OCI-LY1 (cell line): ENCODE data around the gene RARG.

Source experiments
- H2AFZ ChIP-seq: fragments of 200-600 bp; sonication (generic), shearing (Covaris generic); 2 replicates; pipeline ENCODE4 v1.6.0; 2014; ENCODE audit warnings: antibody characterized with exemption, mild to moderate bottlenecking, low read length
- H3F3A ChIP-seq: fragments of 200-600 bp; sonication (generic), shearing (Covaris generic); 2 replicates; pipeline ENCODE4 v1.6.0; 2014; ENCODE audit warnings: mild to moderate bottlenecking, antibody characterized with exemption, low read length, moderate library complexity; ENCODE audit not compliant: insufficient read depth
- H3K27ac ChIP-seq: fragments of 200-600 bp; sonication (generic); 2 replicates; pipeline ENCODE4 v1.5.1; 2014; ENCODE audit warnings: low read length, mixed run types, mild to moderate bottlenecking, low read depth; ENCODE audit not compliant: poor library complexity, severe bottlenecking
- H3K27me3 ChIP-seq: fragments of 200-600 bp; sonication (generic); 2 replicates; pipeline ENCODE4 v1.6.0; 2014; ENCODE audit warnings: antibody characterized with exemption, mild to moderate bottlenecking, low read length, moderate library complexity; ENCODE audit not compliant: insufficient read depth
- H3K36me3 ChIP-seq: fragments of 200-600 bp; sonication (generic); 2 replicates; pipeline ENCODE4 v1.6.1; 2014; ENCODE audit warnings: mild to moderate bottlenecking, antibody characterized with exemption, low read length, moderate library complexity, mixed read lengths; ENCODE audit not compliant: insufficient read depth
- H3K4me1 ChIP-seq: fragments of 200-600 bp; sonication (generic); 2 replicates; pipeline ENCODE4 v1.5.1; 2014; ENCODE audit warnings: mild to moderate bottlenecking, low read length, moderate library complexity; ENCODE audit not compliant: insufficient read depth, severe bottlenecking
- H3K4me2 ChIP-seq: fragments of 200-600 bp; sonication (generic), shearing (Covaris generic); 2 replicates; pipeline ENCODE4 v1.6.1; 2014; ENCODE audit warnings: low read length
- H3K4me3 ChIP-seq: fragments of 200-600 bp; sonication (generic); 2 replicates; pipeline ENCODE4 v1.5.1; 2014; ENCODE audit warnings: low read length, low read depth, mild to moderate bottlenecking, mixed read lengths; ENCODE audit not compliant: poor library complexity, severe bottlenecking
- H3K79me2 ChIP-seq: fragments of 200-600 bp; shearing (Covaris generic); 2 replicates; pipeline ENCODE4 v1.6.1; 2016; ENCODE audit warnings: mixed run types, low read length, mixed read lengths; ENCODE audit not compliant: insufficient read depth
- H3K9ac ChIP-seq: fragments of 200-600 bp; sonication (generic), shearing (Covaris generic); 2 replicates; pipeline ENCODE4 v1.6.1; 2014; ENCODE audit warnings: mild to moderate bottlenecking, low read length, mixed read lengths
- H3K9me2 ChIP-seq: fragments of 200-600 bp; sonication (generic), shearing (Covaris generic); 2 replicates; pipeline ENCODE4 v1.6.1; 2014; ENCODE audit warnings: low read depth, mild to moderate bottlenecking, low read length, mixed read lengths
- H3K9me3 ChIP-seq: fragments of 200-600 bp; shearing (Covaris generic); 2 replicates; pipeline ENCODE4 v1.6.1; 2014; ENCODE audit warnings: low read length, mixed read lengths
- H4K20me1 ChIP-seq: fragments of 200-600 bp; sonication (generic), shearing (Covaris generic); 2 replicates; pipeline ENCODE4 v1.6.0; 2016; ENCODE audit warnings: mild to moderate bottlenecking, low read length; ENCODE audit not compliant: insufficient read depth
- EZH2 ChIP-seq: fragments of 200-600 bp; sonication (generic), shearing (Covaris generic); IDR thresholded peaks from 2 replicates; pipeline ENCODE4 v1.8.0; 2017; ENCODE audit warnings: borderline replicate concordance, mixed run types, mild to moderate bottlenecking, antibody characterized with exemption, low read length, moderate library complexity, mixed read lengths
- TF ChIP-seq, protein P1 (sequence below): fragments of 200-600 bp; sonication (generic), shearing (Covaris generic); IDR thresholded peaks from 2 replicates; pipeline ENCODE4 v1.5.1; 2017; ENCODE audit warnings: mild to moderate bottlenecking, antibody characterized with exemption, low read length, moderate library complexity, mixed read lengths

The RARG gene

GRCh38 chr12:53217051-53217930 is 14.7 kb downstream of the RARG start:
- Histone ChIP-seq H3K79me2 (no peaks in the 10 kb centered on the region), H3K27me3 (peaks cover 3% of the 10 kb centered on the region; the same call in 1 of the 2 replicates), H3K9ac (no peak overlapping the region), H3K36me3 (no peaks in the 10 kb centered on the region), H2AFZ (no peak overlapping the region), H4K20me1 (no peaks in the 10 kb centered on the region), H3K4me1 (peaks cover 22% of the 10 kb centered on the region), H3K9me3 (no peaks in the 10 kb centered on the region), H3K4me2 (no peak overlapping the region), H3K9me2 (no peaks in the 10 kb centered on the region), H3K27ac (no peak overlapping the region), H3F3A (no peaks in the 10 kb centered on the region), H3K4me3 (no peak overlapping the region)
- no peak for TF ChIP-seq EZH2
- TF ChIP-seq, protein P1, sequence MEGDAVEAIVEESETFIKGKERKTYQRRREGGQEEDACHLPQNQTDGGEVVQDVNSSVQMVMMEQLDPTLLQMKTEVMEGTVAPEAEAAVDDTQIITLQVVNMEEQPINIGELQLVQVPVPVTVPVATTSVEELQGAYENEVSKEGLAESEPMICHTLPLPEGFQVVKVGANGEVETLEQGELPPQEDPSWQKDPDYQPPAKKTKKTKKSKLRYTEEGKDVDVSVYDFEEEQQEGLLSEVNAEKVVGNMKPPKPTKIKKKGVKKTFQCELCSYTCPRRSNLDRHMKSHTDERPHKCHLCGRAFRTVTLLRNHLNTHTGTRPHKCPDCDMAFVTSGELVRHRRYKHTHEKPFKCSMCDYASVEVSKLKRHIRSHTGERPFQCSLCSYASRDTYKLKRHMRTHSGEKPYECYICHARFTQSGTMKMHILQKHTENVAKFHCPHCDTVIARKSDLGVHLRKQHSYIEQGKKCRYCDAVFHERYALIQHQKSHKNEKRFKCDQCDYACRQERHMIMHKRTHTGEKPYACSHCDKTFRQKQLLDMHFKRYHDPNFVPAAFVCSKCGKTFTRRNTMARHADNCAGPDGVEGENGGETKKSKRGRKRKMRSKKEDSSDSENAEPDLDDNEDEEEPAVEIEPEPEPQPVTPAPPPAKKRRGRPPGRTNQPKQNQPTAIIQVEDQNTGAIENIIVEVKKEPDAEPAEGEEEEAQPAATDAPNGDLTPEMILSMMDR: no peak

GRCh38 chr12:53215497-53215896 is 16.5 kb downstream of the RARG start:
- Histone ChIP-seq H3F3A (no peaks in the 10 kb centered on the region), H3K4me2 (no peak overlapping the region), H4K20me1 (no peaks in the 10 kb centered on the region), H3K79me2 (no peaks in the 10 kb centered on the region), H3K27me3 (peaks cover 3% of the 10 kb centered on the region; the same call in 1 of the 2 replicates), H2AFZ (no peak overlapping the region), H3K4me3 (no peak overlapping the region), H3K4me1 (peaks cover 12% of the 10 kb centered on the region), H3K9ac (no peak overlapping the region), H3K9me3 (no peaks in the 10 kb centered on the region), H3K27ac (no peak overlapping the region), H3K36me3 (no peaks in the 10 kb centered on the region), H3K9me2 (no peaks in the 10 kb centered on the region)
- TF ChIP-seq, protein P1: no peak
- TF ChIP-seq EZH2: no peak

GRCh38 chr12:53214687-53215455 is 17.1 kb downstream of the RARG start:
- Histone ChIP-seq H3K27me3 (peaks cover 3% of the 10 kb centered on the region; the same call in 1 of the 2 replicates), H3F3A (no peaks in the 10 kb centered on the region), H2AFZ (no peak overlapping the region), H3K79me2 (no peaks in the 10 kb centered on the region), H4K20me1 (no peaks in the 10 kb centered on the region), H3K27ac (no peak overlapping the region), H3K9me3 (no peaks in the 10 kb centered on the region), H3K36me3 (no peaks in the 10 kb centered on the region), H3K9ac (no peak overlapping the region), H3K4me3 (no peak overlapping the region), H3K4me1 (peaks cover 6% of the 10 kb centered on the region), H3K9me2 (no peaks in the 10 kb centered on the region), H3K4me2 (no peak overlapping the region)
- no peak for TF ChIP-seq EZH2
- TF ChIP-seq, protein P1: no peak
